NK-92 (cell line): ENCODE results near the gene ICA1.

ENCODE experiments used
- DNase-seq: peaks from one replicate; lab custom pipeline; 2025; ENCODE audit not compliant: unreplicated experiment; lab: John Stamatoyannopoulos, UW

ICA1 gene

DNA sequence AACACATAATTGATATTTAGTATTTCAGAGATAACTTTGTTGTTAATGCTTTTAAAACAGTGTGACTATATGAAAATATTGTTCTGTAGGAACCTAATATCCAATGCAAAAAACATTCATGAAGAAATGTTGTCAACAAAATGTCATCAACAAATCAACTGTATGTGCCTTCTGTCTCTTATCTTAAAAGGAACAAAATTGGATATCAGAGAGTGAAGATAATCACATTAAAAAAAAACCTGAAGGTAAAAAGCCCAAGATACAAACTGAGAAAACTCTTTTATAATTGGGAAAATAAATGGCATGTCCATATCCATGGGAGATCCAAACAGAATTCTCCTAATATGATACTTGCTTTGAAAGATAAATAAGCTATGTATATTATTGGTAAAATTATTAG, 33.9 kb downstream of the ICA1 start:
- no peak for DNase-seq

DNA sequence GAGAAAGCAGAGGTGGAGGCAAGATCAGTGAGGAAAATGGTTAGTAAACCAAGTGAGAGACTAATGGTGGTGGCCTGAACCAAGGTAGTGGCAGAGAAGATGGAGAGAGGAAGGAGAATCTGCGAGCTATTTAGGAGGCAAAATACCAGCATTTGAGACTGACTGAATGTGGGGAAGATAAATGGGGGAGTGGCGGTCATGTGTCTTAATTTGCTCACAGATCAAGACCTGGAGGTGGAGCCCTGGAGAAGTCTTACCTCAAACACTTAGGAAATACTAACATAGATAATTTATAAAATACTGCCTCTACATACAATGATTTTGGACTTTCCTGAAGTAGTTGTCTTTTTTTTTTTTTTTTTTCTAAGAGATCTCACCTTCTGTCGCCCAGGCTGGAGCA, 34.7 kb downstream of the ICA1 start:
- no peak for DNase-seq

DNA sequence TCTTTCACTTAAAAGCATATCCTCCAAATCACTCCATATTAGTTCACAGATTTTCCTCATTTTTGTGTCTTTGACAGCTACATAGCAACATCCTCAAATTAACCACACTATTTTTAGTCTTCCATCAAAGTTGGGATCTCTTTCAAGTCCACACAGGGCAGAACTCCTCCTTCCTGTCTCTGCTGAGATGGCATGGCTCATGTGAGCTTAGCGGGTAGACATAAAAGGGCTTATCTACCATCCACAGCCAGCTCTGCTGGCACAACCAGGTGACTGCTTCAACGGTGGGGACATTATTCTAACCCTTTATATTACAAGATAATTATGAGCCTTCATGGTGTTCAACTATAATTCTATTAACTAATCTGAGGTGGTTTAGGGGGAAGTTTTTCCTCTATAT, 35.5 kb downstream of the ICA1 start:
- no peak for DNase-seq

- no peak for DNase-seq
Measured at GRCh38 chr7:8221567-8221966, 40.4 kb downstream of the ICA1 start.

DNA sequence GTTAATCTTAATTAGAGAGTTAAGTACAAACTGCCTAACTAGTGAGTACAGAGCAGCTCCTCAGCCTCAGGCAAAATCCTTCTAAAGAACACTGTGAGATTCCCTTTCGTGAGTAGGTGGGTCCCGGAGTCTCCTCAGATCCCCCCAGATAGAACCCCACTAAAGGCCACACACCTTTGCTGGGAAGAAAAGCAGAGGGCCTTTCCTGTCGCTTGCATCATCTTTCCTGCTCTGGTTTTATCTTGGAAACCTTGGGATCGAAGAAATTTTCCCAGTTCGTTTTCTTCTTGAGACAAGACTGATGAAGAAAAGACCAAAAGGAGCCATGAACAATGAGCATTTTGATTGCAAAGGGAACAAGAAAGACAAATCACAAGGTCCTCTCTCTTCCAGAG, 40.9 kb downstream of the ICA1 start:
- no peak for DNase-seq

- no peak for DNase-seq
Measured at GRCh38 chr7:8220376-8221100, 41.4 kb downstream of the ICA1 start.

DNA sequence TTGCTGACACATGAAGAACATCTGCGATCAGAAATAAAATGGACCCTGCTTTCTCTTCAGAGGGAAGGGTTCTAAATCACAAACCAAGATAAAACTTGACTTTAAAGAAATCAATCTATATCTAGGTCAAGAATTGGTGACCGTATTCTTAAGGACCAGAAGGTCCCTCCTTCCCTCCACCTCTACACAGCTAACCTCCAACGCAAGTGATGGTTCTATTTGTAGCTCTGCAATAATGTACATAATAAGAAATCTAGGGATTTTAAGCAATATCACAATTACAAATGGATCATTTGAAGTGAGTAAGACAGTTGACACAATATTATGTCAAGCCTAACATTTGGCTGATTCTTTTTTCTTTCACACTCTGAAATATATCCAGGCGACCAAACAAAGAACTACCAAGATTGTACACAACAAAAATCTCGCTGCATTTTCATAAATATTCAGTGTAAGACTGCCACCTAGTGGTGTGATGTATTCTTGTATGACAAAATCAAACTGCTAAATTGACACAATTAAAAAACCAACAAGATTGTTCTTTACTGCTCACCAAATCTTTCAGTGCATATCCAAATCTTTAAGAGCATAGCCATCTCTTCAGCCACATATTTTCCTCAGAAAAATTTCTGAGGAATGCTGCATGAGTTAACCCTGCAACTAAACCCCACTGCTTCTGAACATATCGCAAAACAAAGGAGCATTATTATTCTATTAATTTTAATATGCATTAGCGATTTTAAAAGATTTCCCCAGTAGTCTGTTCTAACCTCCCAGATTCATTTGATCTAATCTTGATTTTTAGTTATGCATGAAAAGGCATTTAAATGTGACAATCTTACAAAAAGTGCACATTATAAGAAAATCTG, 44.5 kb downstream of the ICA1 start:
- DNase-seq, result no peak

GRCh38 chr7:8216334-8216690, 45.7 kb downstream of the ICA1 start:
- DNase-seq, result no peak

- no peak for DNase-seq
Measured at GRCh38 chr7:8215648-8216333, 46.2 kb downstream of the ICA1 start.

DNA sequence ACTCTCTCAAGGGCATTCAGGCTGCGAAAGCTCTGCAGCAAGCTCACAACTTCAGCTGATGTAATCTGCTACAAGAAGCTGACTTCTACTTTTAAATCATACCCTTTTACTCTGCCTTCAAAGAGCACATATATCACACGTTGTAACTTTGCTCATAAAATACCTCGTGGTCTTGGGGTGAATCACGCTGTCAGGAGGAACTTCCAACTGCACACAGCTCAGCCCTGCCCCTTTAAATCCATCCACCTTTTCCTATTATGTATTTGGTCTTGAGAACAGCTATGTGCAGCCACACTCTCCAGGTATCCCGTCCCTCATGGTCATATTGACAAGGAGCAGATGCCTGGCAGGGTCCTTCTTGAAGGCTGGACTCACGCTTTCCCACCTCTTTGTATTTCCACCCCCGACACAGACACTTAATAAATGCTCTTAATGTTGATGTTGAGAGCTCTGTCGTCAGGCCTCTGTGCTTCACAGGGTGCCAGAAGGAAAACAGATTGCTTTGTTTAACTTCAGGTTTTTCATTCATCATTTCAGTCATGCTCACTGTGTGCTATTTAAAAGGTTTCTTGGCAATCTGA, 47.6 kb downstream of the ICA1 start:
- no peak for DNase-seq

- no peak for DNase-seq
Measured at GRCh38 chr7:8213381-8213780, 48.6 kb downstream of the ICA1 start.

GRCh38 chr7:8212638-8213037, 49.3 kb downstream of the ICA1 start:
- no peak for DNase-seq

DNA sequence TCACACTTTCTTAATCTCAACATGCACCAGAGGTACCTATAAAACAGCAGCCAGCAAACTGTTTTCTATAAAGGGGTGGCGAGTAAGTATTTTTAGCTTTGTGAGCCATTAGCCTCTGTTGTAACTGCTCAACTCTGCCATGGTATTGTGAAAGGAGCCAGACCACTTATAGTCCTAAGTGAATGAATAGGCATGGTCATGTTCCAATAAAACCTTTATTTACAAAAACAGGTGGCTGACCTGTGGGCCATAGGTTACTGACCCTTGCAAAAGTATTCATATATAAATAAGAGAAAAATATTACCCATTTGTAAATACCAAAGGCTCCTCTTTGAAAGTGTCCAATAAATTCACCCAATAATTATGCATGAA, 50.3 kb downstream of the ICA1 start:
- no peak for DNase-seq

- DNase-seq, result no peak
Measured at GRCh38 chr7:8210845-8211724, 50.9 kb downstream of the ICA1 start.

DNA sequence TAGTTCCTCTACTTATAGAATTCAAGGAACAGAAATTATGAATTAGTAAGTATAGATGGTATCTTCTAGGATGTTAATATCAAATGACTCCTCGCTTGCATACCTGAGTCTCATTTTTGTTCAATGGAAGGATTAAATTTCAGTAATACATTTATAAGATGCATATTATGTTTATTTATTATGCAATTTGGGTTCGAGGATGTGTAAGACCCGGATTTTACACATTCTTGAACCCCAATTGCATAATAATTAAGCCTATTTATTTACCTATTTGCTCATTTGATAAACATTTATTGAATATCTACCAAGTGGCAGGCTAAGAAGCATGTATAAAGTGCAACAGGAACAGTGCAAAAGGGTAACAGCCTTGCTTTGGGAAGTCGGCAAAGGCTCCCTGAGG, 52.6 kb downstream of the ICA1 start:
- DNase-seq, result no peak

DNA sequence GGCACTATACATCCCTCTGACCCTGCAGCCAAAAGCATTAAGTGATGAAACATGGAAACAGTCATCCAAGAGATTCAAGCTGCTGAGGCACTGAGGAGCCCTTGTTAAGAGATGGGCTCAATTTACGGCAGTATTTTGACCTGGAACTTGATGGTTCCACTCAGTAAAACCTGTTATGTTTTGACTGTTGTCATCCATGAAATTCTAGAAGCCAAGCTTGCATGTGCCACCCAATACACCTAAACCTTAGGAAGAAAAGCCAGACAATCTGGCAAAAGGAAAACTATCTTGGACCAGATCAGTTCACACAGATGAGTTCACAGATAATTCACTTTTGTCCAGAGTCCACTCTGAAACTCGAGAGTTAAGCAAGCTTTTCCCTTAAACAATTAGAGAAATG, 53.2 kb downstream of the ICA1 start:
- DNase-seq, result no peak

DNA sequence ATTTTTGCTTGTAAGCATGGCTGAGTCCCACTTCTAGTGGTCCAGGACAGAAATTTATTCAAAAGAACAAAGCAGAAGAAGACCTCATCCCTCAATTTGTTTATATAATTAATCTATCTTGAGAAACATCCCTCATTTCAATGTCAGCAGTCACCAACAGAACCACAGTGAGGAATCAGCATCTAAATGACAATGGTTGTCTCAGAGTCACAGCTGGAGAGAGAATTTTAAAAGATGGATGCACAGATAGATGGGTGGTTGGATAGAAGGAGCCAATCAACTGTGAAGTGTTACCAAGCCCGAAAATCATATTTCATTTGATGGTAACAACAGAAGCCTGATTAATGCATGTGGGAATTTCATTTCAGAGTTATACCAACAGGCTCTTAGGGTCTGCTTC, 55.0 kb downstream of the ICA1 start:
- no peak for DNase-seq

- DNase-seq, result no peak
Measured at GRCh38 chr7:8205537-8205936, 56.4 kb downstream of the ICA1 start.

DNA sequence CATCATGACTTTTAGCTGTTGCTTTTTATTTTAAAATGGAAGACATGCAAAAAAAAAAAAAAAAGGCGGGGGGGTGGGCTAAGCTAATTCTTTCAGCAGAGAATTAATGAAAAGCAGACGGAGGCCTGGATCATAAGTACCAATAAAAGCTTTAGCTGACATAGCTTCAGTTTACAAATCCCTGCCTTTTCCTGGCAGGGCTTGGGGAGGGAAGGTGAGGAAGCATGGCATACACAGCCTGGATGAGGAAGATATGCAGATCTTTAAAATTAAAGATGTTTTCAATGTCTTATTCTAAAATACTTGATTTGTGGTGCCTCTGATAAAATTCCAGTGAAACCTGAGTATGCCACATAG, 57.0 kb downstream of the ICA1 start:
- no peak for DNase-seq

DNA sequence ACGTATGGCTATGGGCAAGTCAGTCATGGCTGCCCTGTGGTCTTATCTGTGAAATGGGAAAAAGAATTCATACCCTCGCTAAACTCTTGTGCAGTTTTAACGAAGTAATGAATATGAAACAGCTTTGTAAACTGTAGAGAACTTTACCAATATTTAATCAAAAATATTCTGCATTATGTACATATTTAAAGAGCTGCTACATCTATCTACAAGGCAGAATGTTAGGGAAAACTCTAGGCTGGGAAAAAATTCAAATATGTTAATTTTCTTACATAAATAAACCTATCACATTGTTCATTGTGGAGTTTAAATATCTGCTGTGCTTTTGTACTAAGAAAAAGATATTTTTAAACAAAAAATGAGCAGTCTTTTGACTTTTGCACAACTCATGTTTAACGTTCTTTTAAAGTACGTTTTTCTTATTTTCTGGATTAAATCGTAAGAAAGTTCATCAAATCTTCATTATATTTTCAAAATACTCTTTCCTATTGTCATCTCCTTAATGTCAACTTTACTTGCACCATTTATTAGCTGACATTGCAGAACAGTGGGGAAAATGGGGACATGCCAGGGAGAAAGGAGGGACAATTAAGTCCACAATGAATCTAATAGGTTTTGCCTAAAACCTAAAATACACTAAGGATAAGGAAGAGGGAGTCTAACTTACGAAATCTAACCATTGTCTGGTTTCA, 57.5 kb downstream of the ICA1 start:
- no peak for DNase-seq
